Measurements from ENCODE around the gene SLC43A3. TPM values are rescaled to one million over a fixed set of nuclear protein-coding genes. Genes with fewer than 3 reads are reported as not detected.

The SLC43A3 gene
- total RNA-seq (2014; rRNA removed; shearing (Covaris generic)), result 23.2 and 57.7 TPM in 2 replicates
- polyA plus RNA-seq (2016; fragmentation: Nextera tagmentation; extraction: Ambion mirVana), result 33.3 and 33.4 TPM in 2 replicates

- H4K20me1 ChIP-seq (ENCODE audit: insufficient read depth), result no peaks in the 10 kb centered on the region
- H3F3A ChIP-seq (ENCODE audit: insufficient read depth), result peaks cover 35% of the 10 kb centered on the region
- in situ Hi-C loops (cut with MboI), result no loop called here
- TF ChIP-seq EZH2 (IDR thresholded peaks at IDR 0.05; ENCODE audit: insufficient read depth, poor library complexity, severe bottlenecking) (no peak), EZH2phosphoT487 (IDR thresholded peaks at IDR 0.05; ENCODE audit: insufficient read depth, low read depth) (no peak)
- H3K79me2 ChIP-seq (ENCODE audit: insufficient read depth), result 0 out of 2 replicates have a peak, but pooled peaks cover 3% of the 10 kb centered on the region
- H3K9me2 ChIP-seq (ENCODE audit: insufficient read depth), result no peaks in the 10 kb centered on the region
- peak within 1 kb of the TSS; percentile 99 for H3K27ac ChIP-seq
- H3K27me3 ChIP-seq (replicated peaks; ENCODE audit: insufficient read depth), result no peaks in the 10 kb centered on the region
- peak within 1 kb of the TSS; percentile 72 for H2AFZ ChIP-seq
- peaks cover 45% of the 10 kb centered on the region for H3K4me1 ChIP-seq (ENCODE audit: insufficient read depth)
- H3K36me3 ChIP-seq (ENCODE audit: low read depth), result no peaks in the 10 kb centered on the region
- H3K9ac ChIP-seq, result peak within 1 kb of the TSS; percentile 86
- no peaks in the 10 kb centered on the region for H3K9me3 ChIP-seq (ENCODE audit: low read depth)
- WGBS, 2 experiments (ENCODE audit: low coverage in 1 of 2, low lambda C conversion rate in 2 of 2, missing lambda C conversion rate in 2 of 2), result 1% methylated on average over 20 to 38 of the region's 39 CpGs
- peak; percentile 94 for DNase-seq
- peak within 1 kb of the TSS; percentile 83 for H3K4me2 ChIP-seq (ENCODE audit: unreplicated experiment)
- peak within 1 kb of the TSS; percentile 70 for H3K4me3 ChIP-seq
Measured at GRCh38 chr11:57426929-57427726, at the start of gene SLC43A3. Gene SLC43A3, minus strand, starts transcription at chr11:57427121. Its CDS starts 949 bp downstream, at chr11:57426172.

DNA sequence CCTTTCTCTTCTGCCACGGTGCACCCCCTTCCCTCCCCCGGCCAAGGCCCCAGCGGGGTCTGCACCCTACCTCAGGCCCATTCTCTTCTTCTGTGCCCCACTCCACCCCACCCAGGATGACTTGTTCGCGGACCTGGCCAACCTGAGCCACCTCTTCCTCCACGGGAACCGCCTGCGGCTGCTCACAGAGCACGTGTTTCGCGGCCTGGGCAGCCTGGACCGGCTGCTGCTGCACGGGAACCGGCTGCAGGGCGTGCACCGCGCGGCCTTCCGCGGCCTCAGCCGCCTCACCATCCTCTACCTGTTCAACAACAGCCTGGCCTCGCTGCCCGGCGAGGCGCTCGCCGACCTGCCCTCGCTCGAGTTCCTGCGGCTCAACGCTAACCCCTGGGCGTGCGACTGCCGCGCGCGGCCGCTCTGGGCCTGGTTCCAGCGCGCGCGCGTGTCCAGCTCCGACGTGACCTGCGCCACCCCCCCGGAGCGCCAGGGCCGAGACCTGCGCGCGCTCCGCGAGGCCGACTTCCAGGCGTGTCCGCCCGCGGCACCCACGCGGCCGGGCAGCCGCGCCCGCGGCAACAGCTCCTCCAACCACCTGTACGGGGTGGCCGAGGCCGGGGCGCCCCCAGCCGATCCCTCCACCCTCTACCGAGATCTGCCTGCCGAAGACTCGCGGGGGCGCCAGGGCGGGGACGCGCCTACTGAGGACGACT lies 49.3 kb upstream of the SLC43A3 start:
- no peak for DNase-seq
- Histone ChIP-seq H3K36me3 (ENCODE audit: low read depth) (no peaks in the 10 kb centered on the region), H3K4me1 (ENCODE audit: insufficient read depth) (no peaks in the 10 kb centered on the region), H3F3A (ENCODE audit: insufficient read depth) (no peaks in the 10 kb centered on the region), H3K4me2 (ENCODE audit: unreplicated experiment) (no peak overlapping the region), H3K9me2 (ENCODE audit: insufficient read depth) (no peaks in the 10 kb centered on the region), H3K9me3 (ENCODE audit: low read depth) (no peaks in the 10 kb centered on the region), H4K20me1 (ENCODE audit: insufficient read depth) (no peaks in the 10 kb centered on the region), H3K27me3 (replicated peaks; ENCODE audit: insufficient read depth) (no peaks in the 10 kb centered on the region), H3K4me3 (no peak overlapping the region), H3K9ac (no peak overlapping the region), H3K27ac (no peak overlapping the region), H2AFZ (no peak overlapping the region), H3K79me2 (ENCODE audit: insufficient read depth) (no peaks in the 10 kb centered on the region)
- 73 to 80% methylated on average over 18 to 79 of the region's 80 CpGs for whole genome bisulfite sequencing, 2 experiments (ENCODE audit: low coverage in 1 of 2, low lambda C conversion rate in 2 of 2, missing lambda C conversion rate in 2 of 2)
- in situ Hi-C loops (cut with MboI), result no loop called here
- TF ChIP-seq EZH2phosphoT487 (IDR thresholded peaks at IDR 0.05; ENCODE audit: insufficient read depth, low read depth) (no peak), EZH2 (IDR thresholded peaks at IDR 0.05; ENCODE audit: insufficient read depth, poor library complexity, severe bottlenecking) (no peak)

GRCh38 chr11:57475671-57476046 lies 48.7 kb upstream of the SLC43A3 start:
- no peak overlapping the region for H3K4me2 ChIP-seq (ENCODE audit: unreplicated experiment)
- H3K9me3 ChIP-seq (ENCODE audit: low read depth), result no peaks in the 10 kb centered on the region
- in situ Hi-C loops (cut with MboI), result no loop called here
- no peaks in the 10 kb centered on the region for H3K27me3 ChIP-seq (replicated peaks; ENCODE audit: insufficient read depth)
- no peak overlapping the region for H3K4me3 ChIP-seq
- no peaks in the 10 kb centered on the region for H3F3A ChIP-seq (ENCODE audit: insufficient read depth)
- H2AFZ ChIP-seq, result no peak overlapping the region
- H4K20me1 ChIP-seq (ENCODE audit: insufficient read depth), result no peaks in the 10 kb centered on the region
- TF ChIP-seq EZH2phosphoT487 (IDR thresholded peaks at IDR 0.05; ENCODE audit: insufficient read depth, low read depth), result no peak
- no peak for TF ChIP-seq EZH2 (IDR thresholded peaks at IDR 0.05; ENCODE audit: insufficient read depth, poor library complexity, severe bottlenecking)
- H3K36me3 ChIP-seq (ENCODE audit: low read depth), result no peaks in the 10 kb centered on the region
- H3K27ac ChIP-seq, result no peak overlapping the region
- no peak overlapping the region for H3K9ac ChIP-seq
- 77 to 82% methylated on average over 5 of the region's 5 CpGs for WGBS, 2 experiments (ENCODE audit: low coverage in 1 of 2, low lambda C conversion rate in 2 of 2, missing lambda C conversion rate in 2 of 2)
- H3K79me2 ChIP-seq (ENCODE audit: insufficient read depth), result no peaks in the 10 kb centered on the region
- H3K9me2 ChIP-seq (ENCODE audit: insufficient read depth), result no peaks in the 10 kb centered on the region
- no peak for DNase-seq
- H3K4me1 ChIP-seq (ENCODE audit: insufficient read depth), result no peaks in the 10 kb centered on the region

DNA sequence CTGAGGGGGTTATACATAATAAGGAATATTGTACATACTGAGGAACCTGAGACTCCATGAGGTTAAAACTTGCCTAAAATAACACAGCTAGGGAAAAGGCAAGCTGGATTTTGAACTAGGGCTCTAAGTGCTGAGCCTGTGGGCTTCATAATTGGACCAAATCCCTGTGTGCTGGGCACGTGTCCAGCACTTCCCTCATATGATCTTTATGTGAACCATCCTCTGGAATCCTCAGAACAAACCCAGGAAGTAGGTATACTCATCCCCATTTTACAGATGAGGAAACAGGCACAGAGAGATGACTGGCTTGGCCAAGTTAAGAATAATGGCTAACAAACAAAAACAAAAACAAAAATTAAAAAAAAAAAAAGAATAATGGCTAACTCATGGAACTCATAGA lies 48.3 kb upstream of the SLC43A3 start:
- no peak overlapping the region for H3K4me2 ChIP-seq (ENCODE audit: unreplicated experiment)
- H3K4me1 ChIP-seq (ENCODE audit: insufficient read depth), result no peaks in the 10 kb centered on the region
- no peaks in the 10 kb centered on the region for H3K9me2 ChIP-seq (ENCODE audit: insufficient read depth)
- H3K27me3 ChIP-seq (replicated peaks; ENCODE audit: insufficient read depth), result no peaks in the 10 kb centered on the region
- no peaks in the 10 kb centered on the region for H3F3A ChIP-seq (ENCODE audit: insufficient read depth)
- no peaks in the 10 kb centered on the region for H3K9me3 ChIP-seq (ENCODE audit: low read depth)
- WGBS, 2 experiments (ENCODE audit: low coverage in 1 of 2, low lambda C conversion rate in 2 of 2, missing lambda C conversion rate in 2 of 2), result 14 to 25% methylated on average over 1 of the region's 1 CpG
- no peak overlapping the region for H3K27ac ChIP-seq
- no peak for DNase-seq
- TF ChIP-seq EZH2 (IDR thresholded peaks at IDR 0.05; ENCODE audit: insufficient read depth, poor library complexity, severe bottlenecking), result no peak
- TF ChIP-seq EZH2phosphoT487 (IDR thresholded peaks at IDR 0.05; ENCODE audit: insufficient read depth, low read depth), result no peak
- H2AFZ ChIP-seq, result no peak overlapping the region
- no peak overlapping the region for H3K9ac ChIP-seq
- in situ Hi-C loops (cut with MboI), result no loop called here
- H3K36me3 ChIP-seq (ENCODE audit: low read depth), result no peaks in the 10 kb centered on the region
- H3K4me3 ChIP-seq, result no peak overlapping the region
- H3K79me2 ChIP-seq (ENCODE audit: insufficient read depth), result no peaks in the 10 kb centered on the region
- H4K20me1 ChIP-seq (ENCODE audit: insufficient read depth), result no peaks in the 10 kb centered on the region
